ENCODE results near the gene MAP3K3. TPM values are rescaled to one million over a fixed set of nuclear protein-coding genes. Genes with fewer than 3 reads are reported as not detected.
A peak's percentile ranks its signal among the peaks of the same experiment; 100 is the strongest.

MAP3K3 gene
- total RNA-seq, 1 experiment from 2014 or later: 13.9 TPM

GRCh38 chr17:63693411-63694113, 71.3 kb downstream of the MAP3K3 start:
- no peak for DNase-seq (ENCODE audit: low spot score)

GRCh38 chr17:63694229-63694949, 72.2 kb downstream of the MAP3K3 start:
- no peak for DNase-seq (ENCODE audit: low spot score)

GRCh38 chr17:63694950-63695773, 72.9 kb downstream of the MAP3K3 start:
- DNase-seq (ENCODE audit: low spot score): no peak

DNA sequence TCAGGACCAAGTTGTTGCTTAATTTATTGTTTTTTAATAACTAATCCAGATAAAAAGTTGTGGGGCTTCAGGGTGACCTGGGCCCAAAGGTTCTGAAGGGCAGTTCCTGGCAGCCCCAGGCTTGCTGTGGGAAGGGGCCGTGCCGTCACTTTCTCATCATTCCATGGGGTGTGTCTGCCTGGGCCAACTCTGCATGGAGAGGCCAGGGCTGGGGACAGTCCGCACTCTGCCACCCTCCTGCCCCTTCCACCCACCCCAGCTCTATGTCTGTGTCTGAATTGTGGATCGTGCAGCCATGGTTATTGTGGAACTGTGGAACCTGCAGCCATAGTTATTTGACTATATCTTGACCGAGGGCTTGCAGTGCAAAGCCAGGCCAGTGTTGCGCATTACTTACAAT, 73.7 kb downstream of the MAP3K3 start:
- no peak for DNase-seq (ENCODE audit: low spot score)

- peak; percentile 59 for DNase-seq (ENCODE audit: low spot score)
Measured at GRCh38 chr17:63696381-63696961, 74.3 kb downstream of the MAP3K3 start.

- peak; percentile 42 for DNase-seq (ENCODE audit: low spot score)
Measured at GRCh38 chr17:63697341-63698286, 75.4 kb downstream of the MAP3K3 start.

DNA sequence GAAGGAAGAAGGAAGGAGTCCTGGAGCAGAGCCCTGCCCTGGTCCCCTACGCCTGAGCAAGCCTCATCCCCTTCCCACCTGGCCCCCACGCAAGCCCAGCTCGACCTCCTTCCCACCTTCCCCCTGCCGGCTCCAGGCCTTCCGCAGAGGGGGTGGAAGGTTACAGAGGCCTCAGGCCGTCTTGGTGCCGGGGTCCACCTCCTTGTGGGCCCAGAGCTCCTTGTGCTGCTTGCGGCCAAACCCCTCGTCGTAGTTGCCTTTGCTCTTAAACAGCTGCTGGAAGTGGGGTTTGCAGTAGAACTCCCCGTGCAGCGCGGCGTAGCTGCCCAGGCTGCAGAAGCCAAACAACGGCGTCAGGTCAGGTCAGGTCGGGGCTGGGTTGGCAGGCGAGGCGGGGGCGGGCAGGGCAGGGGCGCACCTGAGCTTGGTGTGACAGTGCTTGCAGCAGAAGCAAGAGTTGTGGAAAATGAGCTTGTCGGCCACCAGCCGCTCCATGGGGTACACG, 76.2 kb downstream of the MAP3K3 start:
- no peak for DNase-seq (ENCODE audit: low spot score)

GRCh38 chr17:63698886-63699637, 76.8 kb downstream of the MAP3K3 start:
- no peak for DNase-seq (ENCODE audit: low spot score)

DNA sequence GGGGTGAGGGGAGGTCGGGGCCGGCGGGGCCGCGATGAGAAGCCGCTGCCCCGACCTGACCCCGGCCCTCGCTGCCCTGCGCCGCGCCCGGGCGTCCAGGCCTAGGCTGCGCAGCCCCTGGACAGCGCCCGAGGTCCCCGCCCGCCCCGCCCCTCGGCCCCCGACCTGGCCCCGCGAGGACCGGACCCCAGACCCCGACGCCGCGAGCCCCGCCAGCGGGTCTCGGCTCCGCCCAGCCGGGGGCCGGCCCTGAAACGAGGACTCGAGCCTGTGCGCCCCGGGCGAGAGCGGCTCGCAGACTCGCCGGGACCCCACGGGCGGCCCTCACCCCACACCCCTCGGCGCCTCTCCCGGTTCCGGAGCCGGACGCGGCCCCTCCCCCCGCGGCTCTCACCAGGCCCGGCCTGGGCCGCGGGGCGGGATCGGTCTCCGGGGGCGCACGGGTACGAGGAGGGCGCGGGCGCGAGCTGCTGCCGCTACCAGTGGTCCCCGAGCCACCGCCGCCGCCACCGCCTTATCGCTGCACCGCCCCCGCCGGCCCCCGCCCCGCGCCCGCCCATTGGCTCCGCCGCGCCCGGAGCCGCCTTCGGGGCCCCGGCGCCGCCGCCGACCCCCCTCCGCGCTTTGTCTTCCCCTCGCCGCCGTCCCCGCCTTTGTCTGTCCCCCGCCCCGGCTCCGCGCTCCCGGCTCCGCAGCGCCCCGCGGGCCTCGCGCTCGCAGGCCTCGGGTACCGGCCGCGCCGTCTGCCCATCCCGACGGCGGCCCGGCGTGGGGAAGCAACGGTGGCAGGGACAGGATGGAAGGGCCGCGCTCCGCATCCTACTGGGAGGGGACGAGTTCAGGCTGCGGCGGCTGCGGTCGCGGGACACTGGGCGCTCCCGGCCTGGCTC, 77.7 kb downstream of the MAP3K3 start, which contains the start of gene LIMD2:
Gene LIMD2 (minus strand): TSS at position 488 of the 890 bp plus-strand sequence. CDS start 827 bp downstream, outside the sequence.
- no peak for DNase-seq (ENCODE audit: low spot score)

GRCh38 chr17:63700528-63701455, 78.6 kb downstream of the MAP3K3 start:
- DNase-seq (ENCODE audit: low spot score): no peak

GRCh38 chr17:63701456-63701820, 79.2 kb downstream of the MAP3K3 start:
- DNase-seq (ENCODE audit: low spot score): no peak

DNA sequence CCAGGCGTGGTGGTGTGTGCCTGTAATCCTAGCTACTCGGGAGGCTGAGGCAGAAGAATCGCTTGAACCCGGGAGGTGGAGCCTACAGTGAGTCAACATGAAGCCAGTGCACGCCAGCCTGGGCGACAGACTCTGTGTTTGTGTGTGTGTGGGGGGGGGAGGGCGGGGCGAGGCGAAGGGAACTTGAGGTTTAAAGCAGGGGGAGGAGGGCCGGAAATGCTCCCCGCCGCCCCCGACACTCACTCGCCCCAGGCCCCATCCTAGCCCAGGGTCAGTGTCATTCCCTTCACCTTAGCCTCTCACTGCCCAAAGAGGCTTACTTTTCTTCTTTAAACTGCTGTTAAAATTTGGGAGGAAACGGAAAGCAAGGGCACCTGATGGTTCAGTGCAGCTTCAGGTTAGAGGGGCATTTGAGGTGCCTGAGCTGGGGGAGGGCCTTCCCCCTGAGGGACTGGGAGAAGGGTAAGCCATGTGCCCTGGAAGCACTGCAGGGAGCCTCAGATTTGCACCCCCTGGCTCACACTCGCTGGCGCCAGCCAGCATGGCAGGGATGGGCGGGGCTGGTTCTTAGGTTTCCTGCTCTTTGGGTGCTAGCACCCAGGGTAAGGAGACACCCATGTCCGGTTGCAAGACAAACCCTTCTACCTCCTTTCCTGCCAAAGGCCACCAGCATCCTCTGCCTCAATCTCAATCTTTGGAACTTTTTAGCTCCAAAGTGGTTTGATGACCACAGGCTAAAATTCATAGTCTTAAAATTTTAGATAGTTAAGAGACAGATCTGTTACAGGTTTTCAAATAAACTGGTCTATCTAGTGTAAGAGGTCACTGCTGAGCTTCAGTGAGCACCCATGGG, 79.9 kb downstream of the MAP3K3 start:
- no peak for DNase-seq (ENCODE audit: low spot score)

GRCh38 chr17:63702721-63703015, 80.5 kb downstream of the MAP3K3 start:
- no peak for DNase-seq (ENCODE audit: low spot score)

GRCh38 chr17:63703029-63703428, 80.8 kb downstream of the MAP3K3 start:
- DNase-seq (ENCODE audit: low spot score): no peak

DNA sequence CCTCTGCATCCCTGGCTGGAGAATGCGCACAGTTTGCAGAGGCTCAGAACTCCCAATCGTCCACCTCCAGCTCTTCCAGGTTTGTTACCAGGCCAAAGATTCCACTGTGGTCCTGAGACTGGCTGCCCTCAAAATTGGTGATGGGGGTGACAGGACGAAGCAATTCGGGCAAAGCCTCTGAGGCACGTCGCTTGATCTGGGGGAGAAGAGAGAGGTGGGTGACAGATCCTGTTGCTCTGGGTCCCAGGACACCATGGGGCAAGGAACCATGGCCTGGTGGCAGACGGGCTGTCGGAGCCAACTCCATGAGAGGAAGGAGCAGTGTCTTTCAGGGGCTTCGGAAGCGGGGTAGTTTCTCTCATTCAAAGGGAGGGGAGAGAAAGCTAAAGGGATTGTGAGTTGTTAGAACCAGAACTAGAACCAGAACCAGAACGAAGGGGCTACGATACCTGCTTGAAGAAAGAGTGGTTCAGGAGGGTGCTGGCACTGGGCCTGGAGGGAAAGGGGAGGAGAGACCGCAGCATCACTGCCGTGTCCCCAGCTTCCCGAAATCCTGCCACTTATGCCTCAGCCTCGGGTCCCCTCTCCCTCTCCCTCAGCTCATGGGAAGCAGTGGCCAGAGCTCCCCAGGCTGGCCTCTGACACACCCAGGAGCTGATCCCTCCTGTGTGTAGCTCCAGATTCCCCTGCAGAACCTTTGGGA, 81.5 kb downstream of the MAP3K3 start:
- DNase-seq (ENCODE audit: low spot score): no peak

GRCh38 chr17:63704259-63704576, 82.0 kb downstream of the MAP3K3 start:
- no peak for DNase-seq (ENCODE audit: low spot score)

DNA sequence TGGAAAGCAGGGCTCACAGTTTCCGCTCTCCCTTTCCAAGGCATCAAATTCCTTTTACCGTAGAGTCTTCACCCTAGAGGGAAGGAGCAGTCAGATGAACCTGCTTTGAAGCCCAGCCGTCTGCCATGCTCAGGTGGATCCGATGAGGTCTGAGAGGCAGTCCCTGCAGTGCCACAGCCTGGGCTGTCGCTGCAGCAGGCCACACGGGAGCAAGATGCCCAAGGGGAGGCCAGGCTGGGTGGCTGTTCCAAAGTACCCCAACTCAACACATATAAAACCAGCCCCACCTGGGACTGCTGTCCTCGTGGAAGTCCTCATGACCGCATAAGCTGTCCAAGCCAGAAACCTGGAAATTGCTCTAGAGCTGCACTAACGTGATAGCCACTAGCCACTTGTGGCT, 82.6 kb downstream of the MAP3K3 start:
- no peak for DNase-seq (ENCODE audit: low spot score)
